T-helper 17 cell (primary cell): ENCODE data around the gene FLII. TPM values are rescaled to one million over a fixed set of nuclear protein-coding genes. Genes with fewer than 3 reads are reported as not detected.
"Not testable (repeated sequence)": the region's sequence is repeated elsewhere in the genome, so short reads cannot be mapped to it uniquely, and the experiment has no call there.

ENCODE experiments used
- ATAC-seq: fragments of 150-1000 bp; cut with Tn5 transposase; 2 replicates; pipeline ENCODE4 v1.10.0; 2021; ENCODE audit warnings: mild to moderate bottlenecking, moderate library complexity
- DNase-seq, 3 donors: peaks; one replicate each; pipeline versions ENCODE4 v3.0.0 to v3.0.0-alpha.2; 2020 to 2021
- H3K9me3 ChIP-seq: one replicate; pipeline ENCODE4 v1.7.0; 2013; ENCODE audit warnings: low read length, mild to moderate bottlenecking; ENCODE audit not compliant: control insufficient read depth, poor library complexity, severe bottlenecking
- H3K27ac Mint-ChIP-seq: one replicate; pipeline ENCODE4 v1.8.0; 2022; ENCODE audit warnings: mild to moderate bottlenecking, moderate library complexity, mixed read lengths
- H3K27me3 Mint-ChIP-seq: one replicate; pipeline ENCODE4 v1.8.0; 2022; ENCODE audit warnings: mixed read lengths
- H3K36me3 Mint-ChIP-seq: one replicate; pipeline ENCODE4 v1.8.0; 2022; ENCODE audit warnings: low read depth, mixed read lengths
- H3K4me1 Mint-ChIP-seq: one replicate; pipeline ENCODE4 v1.8.0; 2022; ENCODE audit warnings: mild to moderate bottlenecking, mixed read lengths
- H3K4me3 Mint-ChIP-seq: one replicate; pipeline ENCODE4 v1.8.0; 2022; ENCODE audit warnings: mild to moderate bottlenecking, moderate library complexity, mixed read lengths
- total RNA-seq, 4 donors: library from RNA in 2 of 4; stranded (reverse) in 2 of 4; gene quantifications; one replicate each; pipeline ENCODE4 v1.2.3 and lab custom pipeline; 2022 to 2026

Gene FLII
- total RNA-seq, 2 donors from 2014 or later: 276 to 284 TPM

- H3K27me3 Mint-ChIP-seq: no peaks in the 10 kb centered on the region
- no peak overlapping the region for H3K27ac Mint-ChIP-seq
- H3K36me3 Mint-ChIP-seq: peaks cover 3% of the 10 kb centered on the region
- DNase-seq (no peak), ATAC-seq (no peak)
- H3K4me3 Mint-ChIP-seq: no peak overlapping the region
- peaks cover 25% of the 10 kb centered on the region for H3K4me1 Mint-ChIP-seq
- no peaks in the 10 kb centered on the region for H3K9me3 ChIP-seq
Observed at GRCh38 chr17:18229771-18230170, 28.8 kb downstream of the FLII start.

- H3K4me3 Mint-ChIP-seq: no peak overlapping the region
- ATAC-seq (no peak), DNase-seq (no peak)
- peaks cover 3% of the 10 kb centered on the region for H3K36me3 Mint-ChIP-seq
- H3K27me3 Mint-ChIP-seq: no peaks in the 10 kb centered on the region
- no peak overlapping the region for H3K27ac Mint-ChIP-seq
- H3K4me1 Mint-ChIP-seq: peaks cover 25% of the 10 kb centered on the region
- no peaks in the 10 kb centered on the region for H3K9me3 ChIP-seq
Observed at GRCh38 chr17:18229254-18229653, 29.3 kb downstream of the FLII start.

- no peaks in the 10 kb centered on the region for H3K27me3 Mint-ChIP-seq
- H3K4me1 Mint-ChIP-seq: peaks cover 25% of the 10 kb centered on the region
- ATAC-seq: no peak
- no peaks in the 10 kb centered on the region for H3K9me3 ChIP-seq
- peak overlapping the region; percentile 71 for H3K27ac Mint-ChIP-seq
- DNase-seq: no peak
- no peak overlapping the region for H3K4me3 Mint-ChIP-seq
- peaks cover 3% of the 10 kb centered on the region for H3K36me3 Mint-ChIP-seq
Observed at GRCh38 chr17:18228176-18228682, 30.3 kb downstream of the FLII start.

- DNase-seq (no peak), ATAC-seq (no peak)
- no peaks in the 10 kb centered on the region for H3K27me3 Mint-ChIP-seq
- peaks cover 25% of the 10 kb centered on the region for H3K4me1 Mint-ChIP-seq
- H3K9me3 ChIP-seq: no peaks in the 10 kb centered on the region
- peak overlapping the region; percentile 71 for H3K27ac Mint-ChIP-seq
- peaks cover 3% of the 10 kb centered on the region for H3K36me3 Mint-ChIP-seq
- no peak overlapping the region for H3K4me3 Mint-ChIP-seq
Observed at GRCh38 chr17:18227635-18228034, 30.9 kb downstream of the FLII start.

GRCh38 chr17:18226284-18226945 lies 32.1 kb downstream of the FLII start:
- no peak for DNase-seq
- H3K4me3 Mint-ChIP-seq: peak overlapping the region; percentile 100
- H3K4me1 Mint-ChIP-seq: peaks cover 25% of the 10 kb centered on the region

GRCh38 chr17:18225642-18226283 lies 32.8 kb downstream of the FLII start:
- H3K4me1 Mint-ChIP-seq: peaks cover 25% of the 10 kb centered on the region

More at GRCh38 chr17:18226284-18226945, 32.1 kb downstream of the FLII start:
- no peak for ATAC-seq
- no peaks in the 10 kb centered on the region for H3K9me3 ChIP-seq
- H3K27me3 Mint-ChIP-seq: no peaks in the 10 kb centered on the region
- H3K36me3 Mint-ChIP-seq: peaks cover 3% of the 10 kb centered on the region
- H3K27ac Mint-ChIP-seq: peak overlapping the region; percentile 94

GRCh38 chr17:18225121-18225641 lies 33.4 kb downstream of the FLII start, which contains the start of gene LLGL1:
LLGL1 (plus strand) TSS chr17:18225635; CDS start chr17:18225683, 48 bp downstream.
- peak; percentile 95 to 98 (median 95) for DNase-seq
- peaks cover 3% of the 10 kb centered on the region for H3K36me3 Mint-ChIP-seq

More at GRCh38 chr17:18225642-18226283, 32.8 kb downstream of the FLII start:
- no peak for DNase-seq
- peak overlapping the region; percentile 94 for H3K27ac Mint-ChIP-seq
- H3K27me3 Mint-ChIP-seq: no peaks in the 10 kb centered on the region
- H3K9me3 ChIP-seq: no peaks in the 10 kb centered on the region
- peak overlapping the region; percentile 100 for H3K4me3 Mint-ChIP-seq
- H3K36me3 Mint-ChIP-seq: peaks cover 3% of the 10 kb centered on the region
- no peak for ATAC-seq

GRCh38 chr17:18224387-18225120 lies 34.0 kb downstream of the FLII start:
- DNase-seq (no peak), ATAC-seq (no peak)
- Mint-ChIP-seq H3K4me3 (peak overlapping the region; percentile 100), H3K27ac (no peak overlapping the region), H3K27me3 (no peaks in the 10 kb centered on the region), H3K36me3 (peaks cover 3% of the 10 kb centered on the region), H3K4me1 (peaks cover 23% of the 10 kb centered on the region)
- H3K9me3 ChIP-seq: no peaks in the 10 kb centered on the region

More at GRCh38 chr17:18225121-18225641, 33.4 kb downstream of the FLII start, which contains the start of gene LLGL1:
- Mint-ChIP-seq H3K27ac (peak within 1 kb of the TSS; percentile 94), H3K4me3 (peak within 1 kb of the TSS; percentile 100), H3K4me1 (peaks cover 25% of the 10 kb centered on the region), H3K27me3 (no peaks in the 10 kb centered on the region)
- no peaks in the 10 kb centered on the region for H3K9me3 ChIP-seq
- ATAC-seq: peak; percentile 98

- no peaks in the 10 kb centered on the region for H3K9me3 ChIP-seq
- no peak overlapping the region for H3K27ac Mint-ChIP-seq
- no peaks in the 10 kb centered on the region for H3K27me3 Mint-ChIP-seq
- no peak overlapping the region for H3K4me3 Mint-ChIP-seq
- H3K4me1 Mint-ChIP-seq: peaks cover 23% of the 10 kb centered on the region
- ATAC-seq: no peak
- H3K36me3 Mint-ChIP-seq: peaks cover 3% of the 10 kb centered on the region
- no peak for DNase-seq
Observed at GRCh38 chr17:18224053-18224386, 34.5 kb downstream of the FLII start.

GRCh38 chr17:18218756-18219415 lies 39.7 kb downstream of the FLII start:
- Mint-ChIP-seq H3K4me3 (no peak overlapping the region), H3K27ac (peak overlapping the region; percentile 53), H3K27me3 (no peaks in the 10 kb centered on the region), H3K4me1 (peaks cover 6% of the 10 kb centered on the region), H3K36me3 (no peaks in the 10 kb centered on the region)
- DNase-seq: no peak
- H3K9me3 ChIP-seq: no peaks in the 10 kb centered on the region
- ATAC-seq: no peak

- DNase-seq (peak; percentile 51 to 68 (median 56)), ATAC-seq (peak; percentile 89)
- Mint-ChIP-seq H3K36me3 (no peaks in the 10 kb centered on the region), H3K4me1 (peaks cover 6% of the 10 kb centered on the region), H3K27me3 (no peaks in the 10 kb centered on the region), H3K4me3 (no peak overlapping the region), H3K27ac (peak overlapping the region; percentile 37)
- H3K9me3 ChIP-seq: no peaks in the 10 kb centered on the region
Observed at GRCh38 chr17:18217412-18218015, 41.0 kb downstream of the FLII start.

GRCh38 chr17:18216906-18217305 lies 41.6 kb downstream of the FLII start:
- Mint-ChIP-seq H3K4me3 (peak overlapping the region; percentile 15), H3K27ac (peak overlapping the region; percentile 37)
- ATAC-seq, DNase-seq, H3K27me3 Mint-ChIP-seq, H3K36me3 Mint-ChIP-seq, H3K9me3 ChIP-seq, H3K4me1 Mint-ChIP-seq: not testable (repeated sequence)
